Mammary epithelial cell (primary cell): ENCODE data around the gene CDH4.

Experiments
- EZH2 ChIP-seq: IDR thresholded peaks from 2 replicates; pipeline ENCODE4 v1.6.1; 2012; ENCODE audit warnings: low read length, inconsistent platforms, borderline replicate concordance
- TF ChIP-seq, protein P1 (sequence below), 2 donors: IDR thresholded peaks in 1 of 2; conservative IDR thresholded peaks in 1 of 2; 2 replicates each; pipeline ENCODE4 v1.5.1; 2011 to 2012; ENCODE audit warnings: inconsistent platforms in 2 of 2, low read length in 2 of 2, mild to moderate bottlenecking in 2 of 2, control low read depth in 1 of 2, low read depth in 1 of 2; ENCODE audit not compliant: insufficient read depth in 1 of 2; ENCODE audit errors: extremely low read depth in 1 of 2

- TF ChIP-seq, protein P1, sequence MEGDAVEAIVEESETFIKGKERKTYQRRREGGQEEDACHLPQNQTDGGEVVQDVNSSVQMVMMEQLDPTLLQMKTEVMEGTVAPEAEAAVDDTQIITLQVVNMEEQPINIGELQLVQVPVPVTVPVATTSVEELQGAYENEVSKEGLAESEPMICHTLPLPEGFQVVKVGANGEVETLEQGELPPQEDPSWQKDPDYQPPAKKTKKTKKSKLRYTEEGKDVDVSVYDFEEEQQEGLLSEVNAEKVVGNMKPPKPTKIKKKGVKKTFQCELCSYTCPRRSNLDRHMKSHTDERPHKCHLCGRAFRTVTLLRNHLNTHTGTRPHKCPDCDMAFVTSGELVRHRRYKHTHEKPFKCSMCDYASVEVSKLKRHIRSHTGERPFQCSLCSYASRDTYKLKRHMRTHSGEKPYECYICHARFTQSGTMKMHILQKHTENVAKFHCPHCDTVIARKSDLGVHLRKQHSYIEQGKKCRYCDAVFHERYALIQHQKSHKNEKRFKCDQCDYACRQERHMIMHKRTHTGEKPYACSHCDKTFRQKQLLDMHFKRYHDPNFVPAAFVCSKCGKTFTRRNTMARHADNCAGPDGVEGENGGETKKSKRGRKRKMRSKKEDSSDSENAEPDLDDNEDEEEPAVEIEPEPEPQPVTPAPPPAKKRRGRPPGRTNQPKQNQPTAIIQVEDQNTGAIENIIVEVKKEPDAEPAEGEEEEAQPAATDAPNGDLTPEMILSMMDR (conservative IDR thresholded peaks at IDR 0.05 in 1 of 2, IDR thresholded peaks at IDR 0.05 in 1 of 2; ENCODE audit: extremely low read depth in 1 of 2, insufficient read depth in 1 of 2, low read depth in 1 of 2, low read length in 2 of 2): no peak
- no peak for TF ChIP-seq EZH2
Observed at GRCh38 chr20:61281286-61281795, 29.3 kb downstream of the CDH4 start.
